GM21381 (cell line): ENCODE results near the gene LRTM2.

Experiments
- ATAC-seq: cut with Tn5 transposase; IDR thresholded peaks from one replicate; pipeline ENCODE4 v1.9.1; 2021; ENCODE audit warnings: mild to moderate bottlenecking, moderate library complexity; ENCODE audit not compliant: unreplicated experiment

The LRTM2 gene

GRCh38 chr12:1882850-1883470, 62.6 kb downstream of the LRTM2 start:
- no peak for ATAC-seq

- ATAC-seq: no peak
Observed at GRCh38 chr12:1883513-1883912, 63.1 kb downstream of the LRTM2 start.

GRCh38 chr12:1884651-1885050, 64.3 kb downstream of the LRTM2 start:
- no peak for ATAC-seq

GRCh38 chr12:1885082-1885596, 64.8 kb downstream of the LRTM2 start:
- ATAC-seq: no peak

GRCh38 chr12:1885599-1886245, 65.4 kb downstream of the LRTM2 start:
- ATAC-seq: no peak
